Astrocyte of the spinal cord (primary cell): ENCODE results near the gene TMEM52B.
A peak's percentile ranks its signal among the peaks of the same experiment; 100 is the strongest.

Experiments used
- DNase-seq: peaks from one replicate; pipeline ENCODE4 v3.0.0; 2011; ENCODE audit warnings: low read depth, low spot score
- H3K4me3 ChIP-seq: 2 replicates; pipeline ENCODE4 v1.5.1; 2011; ENCODE audit warnings: low read depth, mild to moderate bottlenecking, low read length, moderate library complexity
- CTCF ChIP-seq: IDR thresholded peaks from 2 replicates; pipeline ENCODE4 v1.5.1; 2012; ENCODE audit warnings: low read depth, mild to moderate bottlenecking, low read length, inconsistent platforms
- in situ Hi-C: cut with HindIII; loops from 2 replicates; pipeline ENCODE4 v1.10.0; 2017; ENCODE audit warnings: low sequenced_read_pairs

Gene TMEM52B

GRCh38 chr12:10140001-10140400 lies 38.8 kb upstream of the TMEM52B start:
- DNase-seq, result peak; percentile 71
- in situ Hi-C loops, result no loop called here
- peak; percentile 33 for TF ChIP-seq CTCF
- no peak overlapping the region for H3K4me3 ChIP-seq

GRCh38 chr12:10142976-10143589 lies 35.7 kb upstream of the TMEM52B start:
- TF ChIP-seq CTCF, result no peak
- no peak overlapping the region for H3K4me3 ChIP-seq
- in situ Hi-C loops, result no loop called here
- DNase-seq, result no peak

- no peak for TF ChIP-seq CTCF
- no peak for DNase-seq
- in situ Hi-C loops, result no loop called here
- H3K4me3 ChIP-seq, result no peak overlapping the region
Observed at GRCh38 chr12:10147714-10148403, 31.0 kb upstream of the TMEM52B start.

GRCh38 chr12:10151621-10152020 lies 27.2 kb upstream of the TMEM52B start:
- no peak for TF ChIP-seq CTCF
- DNase-seq, result no peak
- H3K4me3 ChIP-seq, result no peak overlapping the region
- in situ Hi-C loops, result no loop called here

GRCh38 chr12:10153271-10154144 lies 25.3 kb upstream of the TMEM52B start:
- peak; percentile 71 for TF ChIP-seq CTCF
- peak overlapping the region; percentile 53 for H3K4me3 ChIP-seq
- in situ Hi-C loops, result no loop called here
- peak; percentile 75 for DNase-seq

GRCh38 chr12:10154145-10154496 lies 24.7 kb upstream of the TMEM52B start:
- peak overlapping the region; percentile 53 for H3K4me3 ChIP-seq
- no peak for TF ChIP-seq CTCF

More at GRCh38 chr12:10154145-10154496, 24.7 kb upstream of the TMEM52B start:
- no peak for DNase-seq
- in situ Hi-C loops, result no loop called here
